SK-N-SH (cell line): ENCODE measurements around the gene SAMD1.

Experiments used
- CHD2 ChIP-seq: fragments of 150-350 bp; IDR thresholded peaks from 2 replicates; pipeline ENCODE4 v1.6.1; 2018; ENCODE audit warnings: low read length; ENCODE audit not compliant: partially characterized antibody
- FOXJ3 ChIP-seq: sonication (generic); formaldehyde crosslinking; IDR thresholded peaks from 2 replicates; pipeline ENCODE4 v1.5.1; 2020; ENCODE audit warnings: mild to moderate bottlenecking, missing genetic modification reagents
- NRF1 ChIP-seq: IDR thresholded peaks from 2 replicates; pipeline ENCODE4 v1.6.1; 2012; ENCODE audit warnings: low read depth, mild to moderate bottlenecking, low read length
- POLR2AphosphoS5 ChIP-seq: IDR thresholded peaks from 2 replicates; pipeline ENCODE4 v1.6.1; 2012; ENCODE audit warnings: low read depth, low read length
- RAD21 ChIP-seq: IDR thresholded peaks from 2 replicates; pipeline ENCODE4 v1.6.1; 2012; ENCODE audit warnings: mild to moderate bottlenecking, low read length
- RCOR1 ChIP-seq: fragments of 150-350 bp; IDR thresholded peaks from 2 replicates; pipeline ENCODE4 v1.6.1; 2017; ENCODE audit warnings: antibody characterized with exemption, low read length
- SIN3A ChIP-seq: IDR thresholded peaks from 2 replicates; pipeline ENCODE4 v1.6.1; 2012; ENCODE audit warnings: low read depth, mild to moderate bottlenecking, low read length, moderate library complexity, borderline replicate concordance
- TCF12 ChIP-seq: IDR thresholded peaks from 2 replicates; pipeline ENCODE4 v1.4.0; 2012
- YY1 ChIP-seq: IDR thresholded peaks from 2 replicates; pipeline ENCODE4 v1.4.0; 2012; ENCODE audit warnings: low read depth, mild to moderate bottlenecking
- TF ChIP-seq, protein P1 (sequence below): fragments of 200-600 bp; sonication (generic); IDR thresholded peaks from 2 replicates; pipeline ENCODE4 v1.6.1; 2017; ENCODE audit warnings: antibody characterized with exemption, mild to moderate bottlenecking, moderate library complexity
- TF ChIP-seq, protein P2 (sequence below): IDR thresholded peaks from 2 replicates; pipeline ENCODE4 v1.4.0; 2012; ENCODE audit warnings: low read depth

GRCh38 chr19:14053500-14053899, 37.1 kb downstream of the SAMD1 start:
- TF ChIP-seq FOXJ3 (CRISPR knock-in tag) (no peak), NRF1 (no peak), RCOR1 (no peak), POLR2AphosphoS5 (no peak), RAD21 (no peak), TCF12 (no peak), CHD2 (no peak), YY1 (no peak), SIN3A (no peak)
- TF ChIP-seq, protein P1, sequence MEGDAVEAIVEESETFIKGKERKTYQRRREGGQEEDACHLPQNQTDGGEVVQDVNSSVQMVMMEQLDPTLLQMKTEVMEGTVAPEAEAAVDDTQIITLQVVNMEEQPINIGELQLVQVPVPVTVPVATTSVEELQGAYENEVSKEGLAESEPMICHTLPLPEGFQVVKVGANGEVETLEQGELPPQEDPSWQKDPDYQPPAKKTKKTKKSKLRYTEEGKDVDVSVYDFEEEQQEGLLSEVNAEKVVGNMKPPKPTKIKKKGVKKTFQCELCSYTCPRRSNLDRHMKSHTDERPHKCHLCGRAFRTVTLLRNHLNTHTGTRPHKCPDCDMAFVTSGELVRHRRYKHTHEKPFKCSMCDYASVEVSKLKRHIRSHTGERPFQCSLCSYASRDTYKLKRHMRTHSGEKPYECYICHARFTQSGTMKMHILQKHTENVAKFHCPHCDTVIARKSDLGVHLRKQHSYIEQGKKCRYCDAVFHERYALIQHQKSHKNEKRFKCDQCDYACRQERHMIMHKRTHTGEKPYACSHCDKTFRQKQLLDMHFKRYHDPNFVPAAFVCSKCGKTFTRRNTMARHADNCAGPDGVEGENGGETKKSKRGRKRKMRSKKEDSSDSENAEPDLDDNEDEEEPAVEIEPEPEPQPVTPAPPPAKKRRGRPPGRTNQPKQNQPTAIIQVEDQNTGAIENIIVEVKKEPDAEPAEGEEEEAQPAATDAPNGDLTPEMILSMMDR: no peak
- TF ChIP-seq, protein P2, sequence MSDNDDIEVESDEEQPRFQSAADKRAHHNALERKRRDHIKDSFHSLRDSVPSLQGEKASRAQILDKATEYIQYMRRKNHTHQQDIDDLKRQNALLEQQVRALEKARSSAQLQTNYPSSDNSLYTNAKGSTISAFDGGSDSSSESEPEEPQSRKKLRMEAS: no peak
